GM12892 (cell line): ENCODE data around the gene TMEM184C.

Experiments used
- DNase-seq: peaks from one replicate; pipeline ENCODE4 v3.0.0; 2011; ENCODE audit not compliant: insufficient read length
- FAIRE-seq: peaks from 2 replicates; lab custom pipeline; 2011; peaks lifted over from hg19 to GRCh38; lab: Jason Lieb, UNC
- POLR2A ChIP-seq: IDR thresholded peaks from 2 replicates; pipeline ENCODE4 v1.6.1; 2011; ENCODE audit warnings: low read depth, low read length, control low read depth
- POLR2AphosphoS5 ChIP-seq: IDR thresholded peaks from 2 replicates; pipeline ENCODE4 v1.6.1; 2011; ENCODE audit warnings: low read depth, low read length, control low read depth
- TAF1 ChIP-seq: IDR thresholded peaks from 2 replicates; pipeline ENCODE4 v1.6.1; 2011; ENCODE audit warnings: low read depth, mild to moderate bottlenecking, control low read depth, low read length, borderline replicate concordance

The TMEM184C gene

DNA sequence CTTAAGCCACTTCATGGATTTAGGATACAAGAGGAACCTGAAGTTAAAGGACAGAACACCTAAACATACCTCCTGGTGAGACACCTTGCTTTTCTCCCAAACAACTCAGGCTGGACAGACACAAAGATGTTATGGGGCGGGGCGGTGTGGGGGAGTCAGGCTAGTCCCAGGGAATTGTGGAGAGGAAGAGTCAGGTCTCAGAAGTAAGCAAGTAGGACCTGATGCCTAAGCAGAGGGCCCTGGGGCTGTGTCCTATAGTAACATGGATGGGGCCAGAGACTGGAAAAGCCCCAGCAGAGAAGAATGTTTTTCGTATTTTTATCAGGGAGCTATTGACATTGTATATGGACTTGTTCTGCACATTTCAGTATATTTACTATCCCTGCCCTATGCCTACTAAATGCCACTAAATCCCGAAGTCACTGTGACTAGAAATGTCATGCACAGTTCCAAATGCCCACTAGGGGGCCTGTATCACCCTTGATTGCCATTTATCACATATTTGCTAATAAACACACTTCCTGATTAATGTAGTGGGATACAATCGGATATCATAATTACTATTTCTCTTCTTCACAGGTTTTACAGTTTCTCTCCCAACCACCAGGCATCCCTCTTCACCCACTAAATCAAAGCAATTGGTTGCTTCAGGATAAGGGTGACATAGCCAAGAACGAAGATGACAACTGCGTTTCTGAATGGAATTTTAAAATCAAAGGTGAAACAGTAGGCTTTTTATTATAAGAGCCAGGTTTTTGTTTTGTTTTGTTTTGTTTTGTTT, 90.9 kb downstream of the TMEM184C start:
- TF ChIP-seq TAF1 (no peak), POLR2A (no peak), POLR2AphosphoS5 (no peak)
- DNase-seq (peak; percentile 18), FAIRE-seq (no peak)

DNA sequence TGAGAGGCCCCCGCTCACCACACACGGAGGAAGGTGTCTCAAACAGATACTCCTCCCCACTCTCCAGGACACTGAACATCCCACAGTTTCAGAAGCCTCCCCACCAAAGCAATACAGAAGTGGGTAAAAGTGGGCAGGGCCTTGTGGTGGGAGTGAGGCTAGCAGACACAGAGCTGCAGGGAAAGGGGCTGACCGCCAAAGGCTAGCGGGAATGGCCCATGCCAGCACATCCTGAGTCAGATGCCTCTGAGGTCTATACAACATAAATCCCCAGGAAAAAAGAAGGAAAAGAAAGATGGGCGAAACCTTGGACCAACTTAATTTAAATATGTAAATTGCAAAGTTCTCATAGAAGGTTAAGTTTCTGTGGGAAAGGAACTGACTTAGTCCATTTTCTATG, 92.8 kb downstream of the TMEM184C start:
- FAIRE-seq, result no peak
- TF ChIP-seq POLR2AphosphoS5 (no peak), TAF1 (no peak), POLR2A (no peak)
- DNase-seq, result no peak

DNA sequence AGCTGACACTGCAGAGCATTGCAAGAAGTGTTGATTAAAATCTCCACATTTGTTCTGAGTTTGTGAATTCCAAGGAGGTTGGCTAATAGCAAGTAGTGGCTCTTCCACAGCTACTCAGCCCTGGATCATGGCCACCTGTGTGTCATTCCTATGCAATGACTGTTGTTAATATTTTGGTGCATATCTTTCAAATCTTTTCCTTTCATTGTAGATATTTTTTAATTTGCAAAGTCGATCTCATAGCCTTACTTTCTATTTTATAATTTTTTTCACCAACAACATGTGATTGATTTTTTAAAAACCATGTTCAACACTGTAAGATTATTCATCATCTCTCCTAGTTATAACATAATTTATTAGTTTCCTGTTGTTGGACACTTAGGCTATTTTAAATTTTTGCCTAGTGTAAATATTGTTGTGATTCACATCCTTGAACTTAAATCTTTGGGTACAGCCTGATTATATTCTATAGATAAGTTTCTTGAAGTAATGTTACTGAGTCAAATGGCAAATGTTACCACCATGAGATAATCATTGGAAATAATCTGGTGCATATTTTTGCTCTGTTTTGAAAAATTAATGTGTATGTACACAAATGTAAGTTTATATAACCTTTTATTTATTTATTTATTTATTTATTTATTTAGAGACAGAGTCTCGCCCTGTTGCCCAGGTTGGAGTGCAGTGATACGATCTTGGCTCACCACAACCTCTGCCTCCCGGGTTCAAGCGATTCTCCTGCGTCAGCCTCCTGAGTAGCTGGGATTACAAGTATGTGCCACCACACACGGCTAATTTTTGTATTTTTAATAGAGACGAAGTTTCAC, 97.6 kb downstream of the TMEM184C start:
- TF ChIP-seq POLR2AphosphoS5, result no peak
- TF ChIP-seq POLR2A, result no peak
- no peak for TF ChIP-seq TAF1

DNA sequence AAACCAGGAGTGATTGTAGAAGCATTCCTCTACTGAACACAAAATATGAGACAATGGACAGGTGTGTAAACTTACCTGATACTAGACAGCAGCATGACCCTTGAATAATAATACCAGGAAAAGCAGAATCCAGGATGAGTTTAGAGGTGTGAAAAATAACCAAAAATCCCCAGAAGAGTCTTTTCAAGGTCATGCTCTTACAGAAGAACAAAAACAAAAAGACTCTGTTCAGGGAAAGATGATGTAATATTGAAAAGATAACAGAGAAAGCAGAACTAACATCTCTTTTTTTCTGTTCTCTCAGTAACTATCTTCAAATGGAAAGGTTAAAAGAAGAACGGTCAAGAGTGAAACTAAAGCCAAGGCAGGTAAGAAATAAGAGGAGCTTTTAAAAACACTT, 100.7 kb downstream of the TMEM184C start:
- no peak for TF ChIP-seq TAF1
- TF ChIP-seq POLR2AphosphoS5, result no peak
- no peak for TF ChIP-seq POLR2A
- DNase-seq (no peak), FAIRE-seq (no peak)

More for the DNA sequence above, 97.6 kb downstream of the TMEM184C start:
- FAIRE-seq (no peak), DNase-seq (no peak)
